OCI-LY7 (cell line): ENCODE data around the gene GID8.

Experiments used
- EZH2phosphoT487 ChIP-seq: fragments of 200-600 bp; sonication (generic); IDR thresholded peaks from 2 replicates; pipeline ENCODE4 v1.6.1; 2018; ENCODE audit warnings: low read depth, borderline replicate concordance, mild to moderate bottlenecking, mixed run types, antibody characterized with exemption, low read length, moderate library complexity, mixed read lengths
- TF ChIP-seq, protein P1 (sequence below): fragments of 200-600 bp; sonication (generic); conservative IDR thresholded peaks from 2 replicates; pipeline ENCODE4 v1.5.1; 2014; ENCODE audit warnings: mild to moderate bottlenecking, antibody characterized with exemption, low read length, moderate library complexity, mixed read lengths

DNA sequence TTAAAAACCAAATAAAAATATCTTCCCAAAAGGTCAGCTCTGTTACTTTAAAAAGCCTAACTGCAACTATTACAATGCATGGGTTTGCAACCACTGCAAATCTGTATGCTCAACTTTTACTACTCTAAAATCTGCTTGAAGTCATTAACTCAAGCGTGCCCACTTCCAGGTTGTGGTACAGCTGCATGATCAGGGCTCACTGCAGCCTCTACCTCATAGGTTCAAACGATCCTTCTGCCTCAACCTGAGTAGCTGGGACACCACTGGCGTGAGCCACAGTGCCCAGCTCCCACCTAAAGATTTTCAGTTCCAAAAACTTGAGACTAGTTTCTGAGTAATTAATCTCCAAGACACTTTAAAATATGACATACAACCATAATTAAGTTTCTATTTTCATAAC is 19.8 kb upstream of the GID8 start:
- TF ChIP-seq, protein P1, sequence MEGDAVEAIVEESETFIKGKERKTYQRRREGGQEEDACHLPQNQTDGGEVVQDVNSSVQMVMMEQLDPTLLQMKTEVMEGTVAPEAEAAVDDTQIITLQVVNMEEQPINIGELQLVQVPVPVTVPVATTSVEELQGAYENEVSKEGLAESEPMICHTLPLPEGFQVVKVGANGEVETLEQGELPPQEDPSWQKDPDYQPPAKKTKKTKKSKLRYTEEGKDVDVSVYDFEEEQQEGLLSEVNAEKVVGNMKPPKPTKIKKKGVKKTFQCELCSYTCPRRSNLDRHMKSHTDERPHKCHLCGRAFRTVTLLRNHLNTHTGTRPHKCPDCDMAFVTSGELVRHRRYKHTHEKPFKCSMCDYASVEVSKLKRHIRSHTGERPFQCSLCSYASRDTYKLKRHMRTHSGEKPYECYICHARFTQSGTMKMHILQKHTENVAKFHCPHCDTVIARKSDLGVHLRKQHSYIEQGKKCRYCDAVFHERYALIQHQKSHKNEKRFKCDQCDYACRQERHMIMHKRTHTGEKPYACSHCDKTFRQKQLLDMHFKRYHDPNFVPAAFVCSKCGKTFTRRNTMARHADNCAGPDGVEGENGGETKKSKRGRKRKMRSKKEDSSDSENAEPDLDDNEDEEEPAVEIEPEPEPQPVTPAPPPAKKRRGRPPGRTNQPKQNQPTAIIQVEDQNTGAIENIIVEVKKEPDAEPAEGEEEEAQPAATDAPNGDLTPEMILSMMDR, result no peak
- no peak for TF ChIP-seq EZH2phosphoT487
